Activated naive CD4-positive, alpha-beta T cell treated with anti-CD3 and anti-CD28 coated beads for 36 hours (primary cell): ENCODE results near the gene ZFYVE21. TPM values are rescaled to one million over a fixed set of nuclear protein-coding genes. Genes with fewer than 3 reads are reported as not detected.

Source experiments
- CTCF ChIA-PET: fragments of 350-600 bp; sonication (Branson Sonifier 250); formaldehyde crosslinking; loops from one replicate; lab custom pipeline; 2021; ENCODE audit warnings: antibody characterized with exemption; lab: Charles Lee
- DNase-seq: peaks from one replicate; pipeline ENCODE4 v3.0.0-alpha.2; 2020
- H3K27ac Mint-ChIP-seq: one replicate; pipeline ENCODE4 v1.8.0; 2021; ENCODE audit warnings: mild to moderate bottlenecking, mixed read lengths
- H3K27me3 Mint-ChIP-seq: one replicate; pipeline ENCODE4 v1.8.0; 2021; ENCODE audit warnings: low read depth, mixed read lengths
- H3K36me3 Mint-ChIP-seq: one replicate; pipeline ENCODE4 v1.8.0; 2021; ENCODE audit warnings: low read depth, mixed read lengths
- H3K4me1 Mint-ChIP-seq: one replicate; pipeline ENCODE4 v1.8.0; 2021; ENCODE audit warnings: low read depth, mixed read lengths
- H3K4me3 Mint-ChIP-seq: one replicate; pipeline ENCODE4 v1.8.0; 2021; ENCODE audit warnings: mild to moderate bottlenecking, moderate library complexity, mixed read lengths
- H3K9me3 Mint-ChIP-seq: one replicate; pipeline ENCODE4 v1.8.0; 2021; ENCODE audit warnings: mixed read lengths
- intact Hi-C: fragments of 100-400 bp; cut with micrococcal nuclease; formaldehyde crosslinking; loops from one replicate; pipeline ENCODE4 v1.15.1; 2023
- total RNA-seq, 2 experiments: library from RNA; stranded (reverse); gene quantifications; one replicate each; pipeline ENCODE4 v1.2.3, GENCODE V29; 2021

Gene ZFYVE21
- total RNA-seq, 2 experiments from 2014 or later, result 9.1 to 10.4 TPM

DNA sequence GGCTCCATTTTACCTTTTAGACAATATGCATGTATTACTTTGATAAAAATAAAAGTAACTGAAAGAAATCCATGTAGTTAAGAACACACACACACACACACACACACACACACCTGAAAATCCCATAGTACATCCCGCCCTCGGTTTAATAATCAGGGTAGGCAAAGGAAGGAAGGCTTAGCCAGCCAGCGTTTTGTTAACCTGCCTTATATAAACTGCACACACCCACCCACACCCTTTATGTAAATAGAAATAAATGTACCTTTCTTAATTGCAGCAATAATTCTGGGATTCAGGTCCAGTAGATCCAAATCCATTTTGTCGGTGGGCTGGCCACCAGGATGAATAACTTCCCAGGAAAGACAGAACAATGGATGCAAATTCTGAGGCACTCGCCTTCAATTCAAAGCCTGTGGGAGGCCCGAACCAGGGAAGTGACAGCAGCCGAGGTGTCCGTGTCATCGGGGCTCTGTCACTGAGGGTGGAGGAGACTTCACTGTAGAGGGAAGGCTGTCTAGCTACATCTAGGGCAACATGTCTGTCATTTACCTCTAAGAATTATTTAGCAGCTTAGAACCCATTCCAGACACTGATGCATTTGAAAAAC is 4.7 kb upstream of the ZFYVE21 start:
- Mint-ChIP-seq H3K9me3 (no peaks in the 10 kb centered on the region), H3K27me3 (no peaks in the 10 kb centered on the region), H3K4me1 (peaks cover 24% of the 10 kb centered on the region), H3K4me3 (no peak overlapping the region), H3K27ac (no peak overlapping the region), H3K36me3 (peaks cover 24% of the 10 kb centered on the region)
- intact Hi-C loops, result no loop called here
- CTCF ChIA-PET, result interaction anchor here (0.6 kb wide), 2 partner anchors 48 to 146 kb away, joined by 3 read pairs; no protein-coding TSS in a partner anchor
- DNase-seq, result no peak

DNA sequence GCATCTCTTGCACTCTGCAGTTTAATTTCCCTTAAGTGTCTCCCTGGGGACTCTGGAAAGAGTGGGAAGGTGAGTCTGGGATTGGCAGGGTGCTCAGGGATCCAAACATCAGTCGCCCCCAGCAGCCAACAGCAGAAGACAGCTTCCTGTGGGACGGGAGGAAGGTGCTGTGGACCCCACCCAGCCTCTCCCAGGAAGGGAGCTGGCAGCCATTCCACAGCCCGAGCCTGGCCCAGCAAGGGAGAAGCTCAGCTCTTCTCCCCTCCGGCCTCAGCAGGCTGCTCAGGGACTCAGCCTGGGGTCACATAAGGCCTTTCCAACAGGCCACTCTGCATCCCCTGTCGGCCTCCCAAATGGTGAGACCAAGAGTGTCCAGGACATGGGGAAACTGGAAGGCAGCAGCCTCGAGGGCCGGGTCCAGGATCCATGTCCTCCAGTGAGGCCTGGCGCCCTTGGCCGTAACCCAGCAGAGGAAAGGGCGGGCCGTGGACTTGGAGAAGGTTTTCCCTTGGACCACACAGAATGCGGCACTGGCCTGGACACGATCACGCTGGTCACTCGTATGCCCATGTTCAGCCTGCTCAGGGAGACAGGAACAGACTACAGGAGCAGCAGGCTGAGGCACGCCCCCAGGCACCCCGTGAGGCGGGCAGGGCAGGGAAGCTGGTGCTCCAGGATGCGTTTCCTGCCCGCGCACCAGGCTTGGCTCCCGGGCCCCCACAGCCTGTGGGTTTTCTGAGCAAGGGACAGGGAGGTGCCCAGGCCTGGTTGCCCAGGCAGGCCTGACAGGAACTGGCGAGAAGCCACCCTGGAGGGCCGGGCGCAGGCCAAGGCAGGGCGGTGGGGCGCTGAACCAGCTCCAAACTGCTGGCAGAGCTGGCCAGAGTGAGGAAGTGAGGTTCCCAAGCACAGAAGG is 3.8 kb upstream of the ZFYVE21 start:
- CTCF ChIA-PET, result no interaction called here
- peaks cover 24% of the 10 kb centered on the region for H3K36me3 Mint-ChIP-seq
- no peak overlapping the region for H3K27ac Mint-ChIP-seq
- H3K27me3 Mint-ChIP-seq, result no peaks in the 10 kb centered on the region
- H3K4me3 Mint-ChIP-seq, result no peak overlapping the region
- no peak for DNase-seq
- no peaks in the 10 kb centered on the region for H3K9me3 Mint-ChIP-seq
- peaks cover 24% of the 10 kb centered on the region for H3K4me1 Mint-ChIP-seq
- intact Hi-C loops, result no loop called here

DNA sequence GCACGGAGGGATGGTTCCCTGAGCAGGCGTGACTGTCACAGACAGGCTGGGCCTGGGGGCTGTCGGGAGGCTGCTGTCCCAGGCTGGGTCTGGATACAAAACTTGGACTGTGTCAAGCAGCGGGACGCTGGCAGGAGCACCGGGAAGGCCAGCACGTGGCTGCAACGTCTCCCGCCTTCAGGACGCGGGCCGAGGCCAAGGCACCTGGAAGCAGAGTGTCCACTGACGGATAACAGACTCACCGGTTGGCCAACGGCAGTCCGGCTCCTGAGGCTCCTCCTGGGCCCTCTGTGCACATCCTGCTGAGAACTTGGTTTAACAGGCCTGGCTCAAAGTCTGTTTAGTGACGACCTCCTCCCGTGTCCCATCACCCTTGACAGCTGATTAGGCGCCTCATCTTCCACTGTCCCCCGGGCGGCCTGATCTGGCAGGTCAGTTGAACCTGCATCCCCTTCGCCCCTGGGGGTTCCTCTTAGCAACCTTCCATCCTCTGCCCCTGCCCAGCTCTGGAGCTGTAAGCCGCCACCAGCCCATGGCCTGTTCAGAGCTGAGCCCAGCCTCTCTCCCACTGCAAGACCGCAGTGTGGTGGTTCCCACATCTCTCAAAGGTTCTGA is 2.9 kb upstream of the ZFYVE21 start:
- peaks cover 24% of the 10 kb centered on the region for H3K36me3 Mint-ChIP-seq
- peaks cover 29% of the 10 kb centered on the region for H3K4me1 Mint-ChIP-seq
- H3K9me3 Mint-ChIP-seq, result no peaks in the 10 kb centered on the region
- DNase-seq, result no peak
- H3K4me3 Mint-ChIP-seq, result no peak overlapping the region
- H3K27ac Mint-ChIP-seq, result no peak overlapping the region
- CTCF ChIA-PET, result interaction anchor here (1.0 kb wide), 1 partner anchor 28 kb away, joined by 3 read pairs; no protein-coding TSS in a partner anchor
- no peaks in the 10 kb centered on the region for H3K27me3 Mint-ChIP-seq
- intact Hi-C loops, result no loop called here

DNA sequence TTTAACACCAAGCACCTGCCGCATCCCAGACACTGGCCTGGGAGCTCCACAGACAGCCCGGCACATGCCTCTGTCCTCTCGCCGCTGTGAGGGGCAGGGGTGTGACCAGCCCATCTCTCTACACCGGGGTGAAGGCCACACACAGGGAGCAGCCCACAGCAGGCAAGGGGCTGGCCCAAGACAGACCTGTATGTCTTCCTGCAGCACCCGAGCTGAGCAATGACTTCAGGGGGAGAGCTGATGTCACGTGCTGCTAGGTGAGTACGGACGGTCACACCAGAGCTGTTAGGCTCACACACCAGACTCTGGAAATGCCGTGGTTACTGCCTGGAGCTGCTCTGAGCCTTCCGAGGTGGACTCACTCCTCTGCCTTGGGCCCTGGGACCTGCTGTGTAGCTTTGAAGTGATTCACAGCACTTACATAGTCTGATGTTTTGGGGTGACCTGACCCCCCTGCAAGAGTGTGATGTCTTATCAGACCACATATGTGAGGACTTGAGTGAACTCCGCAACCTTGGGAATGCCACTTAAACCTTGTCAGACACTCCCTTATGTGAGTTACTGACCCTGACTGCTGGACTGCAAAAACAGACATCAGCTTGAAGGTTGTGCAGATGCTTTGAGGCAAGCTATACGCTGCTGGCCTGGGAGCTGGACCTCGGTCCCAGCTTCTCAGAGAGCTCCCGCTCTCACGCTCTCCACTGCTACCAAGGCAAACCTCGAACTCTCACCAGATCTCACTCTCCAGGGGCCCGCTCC is 2.1 kb upstream of the ZFYVE21 start:
- intact Hi-C loops, result loop anchor here (2.0 kb wide), 2 partner anchors 151 to 379 kb away; partner anchors contain the start of genes BAG5, COA8 and EIF5
- peaks cover 22% of the 10 kb centered on the region for H3K36me3 Mint-ChIP-seq
- no peaks in the 10 kb centered on the region for H3K9me3 Mint-ChIP-seq
- CTCF ChIA-PET, result interaction anchor here (0.6 to 1.0 kb wide), 2 partner anchors 29 to 466 kb away, joined by 3 read pairs; no protein-coding TSS in a partner anchor
- no peak for DNase-seq
- H3K27me3 Mint-ChIP-seq, result no peaks in the 10 kb centered on the region
- H3K27ac Mint-ChIP-seq, result no peak overlapping the region
- H3K4me3 Mint-ChIP-seq, result peak overlapping the region; percentile 93
- H3K4me1 Mint-ChIP-seq, result peaks cover 32% of the 10 kb centered on the region

DNA sequence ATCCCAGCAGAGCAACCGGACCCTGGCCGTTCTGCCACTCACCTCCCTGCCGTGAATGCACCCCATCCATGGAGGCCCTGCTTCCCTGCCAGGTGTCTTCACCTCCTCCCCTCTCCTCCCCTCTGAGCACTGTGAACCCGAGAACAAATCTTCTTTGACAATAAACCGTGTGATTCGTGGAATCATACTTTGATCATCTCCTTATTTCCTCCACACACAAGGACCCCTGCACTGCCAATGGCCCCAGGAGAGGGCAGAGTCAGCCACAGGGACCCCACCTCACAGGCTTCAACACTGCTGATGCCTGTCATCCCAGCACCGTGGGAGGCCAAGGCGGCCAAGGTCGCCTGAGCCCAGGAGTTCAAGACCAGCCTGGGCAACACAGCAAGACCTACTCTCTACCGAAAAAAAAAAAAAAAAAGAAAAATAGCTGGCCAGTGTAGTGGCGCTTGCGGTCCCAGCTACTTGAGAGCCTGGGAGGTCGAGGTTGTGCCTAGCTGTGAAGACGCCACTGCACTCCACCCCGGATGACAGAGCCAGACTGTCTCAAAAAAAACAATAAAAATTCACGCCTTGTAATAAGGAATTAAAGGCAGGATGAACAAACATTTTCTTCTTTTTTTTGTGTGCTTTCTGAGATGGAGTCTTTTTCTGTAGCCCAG is 1.4 kb upstream of the ZFYVE21 start:
- intact Hi-C loops, result loop anchor here (2.0 kb wide), 2 partner anchors 151 to 379 kb away; partner anchors contain the start of genes BAG5, COA8 and EIF5
- CTCF ChIA-PET, result interaction anchor here (0.7 to 1.0 kb wide), 2 partner anchors 29 to 164 kb away, joined by 3 read pairs; no protein-coding TSS in a partner anchor
- Mint-ChIP-seq H3K4me3 (peak overlapping the region; percentile 93), H3K27ac (no peak overlapping the region), H3K27me3 (no peaks in the 10 kb centered on the region), H3K9me3 (no peaks in the 10 kb centered on the region), H3K36me3 (peaks cover 19% of the 10 kb centered on the region), H3K4me1 (peaks cover 37% of the 10 kb centered on the region)
- DNase-seq, result no peak

DNA sequence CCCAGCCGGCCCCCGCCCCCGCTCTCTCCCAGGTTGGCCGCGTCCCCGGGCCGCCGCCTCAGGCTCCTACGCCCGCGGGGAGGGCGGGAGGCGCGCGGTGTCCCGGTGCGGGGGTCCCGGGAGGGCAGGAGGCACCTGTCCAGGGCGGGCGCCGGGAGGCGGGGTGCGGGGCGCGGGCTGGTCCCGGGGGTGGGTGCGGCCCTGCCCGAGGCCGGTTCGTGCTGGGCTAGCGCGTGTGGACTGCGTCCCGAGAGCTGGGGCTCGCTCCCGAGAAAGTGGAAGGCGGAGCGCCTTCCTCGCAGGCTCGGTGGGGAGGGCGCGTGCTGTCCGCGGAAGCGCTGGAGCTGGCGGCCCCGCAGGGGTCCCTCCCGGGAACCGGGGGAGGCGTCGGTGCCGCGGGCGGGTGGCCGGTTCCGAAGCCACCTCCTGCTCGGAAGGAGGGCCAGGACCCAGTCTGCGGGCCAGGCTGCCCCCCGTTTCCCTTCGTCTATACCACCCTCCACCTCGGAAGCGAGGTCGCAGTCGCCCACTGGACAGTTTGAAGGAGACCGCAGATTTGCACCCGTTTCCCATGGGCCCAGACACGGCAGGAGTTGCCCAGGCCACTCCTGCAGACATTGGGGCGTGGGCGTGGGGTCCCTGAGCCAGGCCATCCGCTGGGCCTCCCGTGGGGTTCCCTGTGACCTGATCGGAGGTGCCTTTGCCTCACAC is 636 bp downstream of the ZFYVE21 start:
- DNase-seq, result no peak
- CTCF ChIA-PET, result no interaction called here
- Mint-ChIP-seq H3K36me3 (peaks cover 15% of the 10 kb centered on the region), H3K9me3 (no peaks in the 10 kb centered on the region), H3K27ac (no peak overlapping the region), H3K27me3 (no peaks in the 10 kb centered on the region), H3K4me1 (peaks cover 41% of the 10 kb centered on the region), H3K4me3 (peak overlapping the region; percentile 70)
- intact Hi-C loops, result no loop called here

DNA sequence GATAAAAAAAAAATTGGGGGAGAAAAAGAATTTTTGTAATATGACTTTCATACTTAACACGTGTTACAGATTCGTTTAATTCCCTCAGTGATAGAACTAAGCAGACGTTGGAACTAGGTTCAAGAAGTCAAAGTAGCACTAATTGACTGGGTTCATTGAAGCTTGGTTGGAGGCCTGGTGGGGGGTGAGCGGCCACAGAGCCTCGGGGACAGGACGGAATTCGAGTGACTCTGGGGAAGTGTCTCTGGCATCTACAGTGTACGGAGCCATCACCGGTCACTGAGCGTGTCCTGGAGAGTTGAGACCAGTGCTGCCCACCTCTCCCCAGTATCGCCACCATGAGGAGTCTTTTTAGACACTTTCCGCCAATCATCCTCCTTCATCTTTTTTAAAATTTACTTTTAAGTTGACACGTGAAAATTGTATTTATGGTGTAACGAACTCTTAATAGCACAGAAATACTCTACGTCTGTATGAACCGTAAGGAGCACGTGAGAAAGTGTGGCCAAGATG is 1.3 kb downstream of the ZFYVE21 start:
- Mint-ChIP-seq H3K27me3 (no peaks in the 10 kb centered on the region), H3K4me1 (peaks cover 41% of the 10 kb centered on the region), H3K4me3 (peak overlapping the region; percentile 70), H3K27ac (no peak overlapping the region), H3K9me3 (no peaks in the 10 kb centered on the region), H3K36me3 (peaks cover 15% of the 10 kb centered on the region)
- intact Hi-C loops, result no loop called here
- no peak for DNase-seq
- CTCF ChIA-PET, result no interaction called here

DNA sequence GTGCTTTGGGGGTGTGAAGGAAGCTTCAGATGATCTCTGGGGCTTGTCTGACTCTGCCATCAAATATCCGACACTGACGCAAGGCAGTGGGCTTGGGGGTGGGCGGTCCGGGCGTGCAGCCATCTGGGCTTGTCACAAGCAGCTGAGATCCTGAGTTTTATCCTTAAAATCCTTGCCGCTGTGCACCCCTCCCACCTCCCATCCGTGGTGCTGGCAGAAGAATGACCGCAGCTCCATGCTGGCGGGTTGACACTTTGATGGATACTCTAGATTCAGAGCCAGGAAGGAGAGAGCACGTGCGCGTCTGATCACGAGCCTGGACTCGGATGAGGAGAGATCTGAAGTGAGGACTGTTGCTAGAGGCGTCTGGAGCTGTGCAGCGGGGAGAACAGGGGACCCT is 3.0 kb downstream of the ZFYVE21 start:
- no peak overlapping the region for H3K4me3 Mint-ChIP-seq
- DNase-seq, result no peak
- no peaks in the 10 kb centered on the region for H3K9me3 Mint-ChIP-seq
- CTCF ChIA-PET, result interaction anchor here (0.6 kb wide), 1 partner anchor 69 kb away, joined by 3 read pairs; no protein-coding TSS in a partner anchor
- H3K27ac Mint-ChIP-seq, result no peak overlapping the region
- peaks cover 30% of the 10 kb centered on the region for H3K4me1 Mint-ChIP-seq
- H3K36me3 Mint-ChIP-seq, result peaks cover 9% of the 10 kb centered on the region
- no peaks in the 10 kb centered on the region for H3K27me3 Mint-ChIP-seq
- intact Hi-C loops, result no loop called here

DNA sequence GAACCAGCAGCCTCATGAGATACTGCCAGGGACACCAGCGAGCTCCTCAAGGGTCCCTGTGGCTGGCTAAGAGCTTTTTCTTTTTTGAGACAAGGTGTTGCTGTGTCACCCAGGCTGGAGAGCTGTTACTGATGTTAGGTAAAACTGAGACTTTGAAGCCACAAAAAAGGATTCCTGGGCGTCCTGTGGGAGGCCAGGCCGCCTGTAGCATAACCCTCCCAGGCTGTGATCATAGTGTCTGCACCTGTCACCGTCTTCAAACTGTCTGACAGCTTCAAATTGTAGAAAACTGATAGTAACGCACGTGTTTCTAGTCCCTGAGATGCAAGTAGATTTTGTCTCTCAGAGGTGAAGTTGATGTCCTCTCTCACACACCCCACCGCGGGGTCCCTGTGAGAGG is 4.1 kb downstream of the ZFYVE21 start:
- CTCF ChIA-PET, result interaction anchor here (1.0 kb wide), 1 partner anchor 202 kb away, joined by 3 read pairs; no protein-coding TSS in a partner anchor
- intact Hi-C loops, result no loop called here
- H3K27ac Mint-ChIP-seq, result no peak overlapping the region
- DNase-seq, result no peak
- H3K4me1 Mint-ChIP-seq, result peaks cover 23% of the 10 kb centered on the region
- no peaks in the 10 kb centered on the region for H3K27me3 Mint-ChIP-seq
- peaks cover 2% of the 10 kb centered on the region for H3K36me3 Mint-ChIP-seq
- no peaks in the 10 kb centered on the region for H3K9me3 Mint-ChIP-seq
- no peak overlapping the region for H3K4me3 Mint-ChIP-seq

DNA sequence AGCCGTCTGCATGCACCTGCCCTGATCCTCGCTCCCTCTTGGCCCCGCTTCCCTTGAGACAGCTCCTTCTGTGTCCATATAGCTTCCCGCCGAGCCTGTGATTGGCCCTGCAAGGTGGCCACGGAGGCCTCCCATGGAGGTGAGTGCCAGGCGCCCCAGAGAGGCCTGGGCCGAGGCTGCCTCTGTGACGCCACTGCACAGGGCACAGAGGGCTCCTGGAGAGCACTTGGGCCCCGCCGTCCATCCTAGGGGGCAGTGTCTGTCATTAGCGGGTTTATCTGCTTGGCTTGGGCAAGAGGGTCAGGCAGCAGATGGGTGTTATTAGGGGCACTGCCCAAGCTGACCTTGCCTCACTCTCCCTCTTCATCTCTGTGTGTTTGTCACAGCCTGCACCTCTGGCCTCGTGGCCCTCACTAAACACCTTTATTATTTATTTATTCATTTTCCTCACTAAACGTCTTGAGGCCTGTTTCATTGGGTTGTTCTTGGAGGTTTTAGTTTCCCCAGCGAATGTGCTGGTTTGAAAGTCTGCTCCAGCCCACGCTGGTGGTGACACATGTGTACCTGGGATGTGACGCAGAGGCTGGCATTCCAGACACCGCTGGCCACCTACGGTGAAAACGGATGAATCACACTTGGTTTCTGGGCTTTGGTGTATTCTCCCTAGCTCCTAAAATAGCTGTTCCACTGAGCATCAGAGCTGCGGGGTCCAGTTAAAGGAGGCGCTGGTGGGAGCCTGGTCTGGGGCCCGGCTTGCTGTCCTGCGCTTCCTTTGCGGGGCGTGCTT is 5.9 kb downstream of the ZFYVE21 start:
- no peak for DNase-seq
- Mint-ChIP-seq H3K36me3 (no peaks in the 10 kb centered on the region), H3K4me3 (no peak overlapping the region), H3K9me3 (no peaks in the 10 kb centered on the region), H3K27ac (no peak overlapping the region), H3K27me3 (no peaks in the 10 kb centered on the region), H3K4me1 (peaks cover 21% of the 10 kb centered on the region)
- CTCF ChIA-PET, result no interaction called here
- intact Hi-C loops, result no loop called here
